B cell (primary cell): ENCODE data around the gene CFAP44. TPM values are rescaled to one million over a fixed set of nuclear protein-coding genes. Genes with fewer than 3 reads are reported as not detected.

Source experiments
- ATAC-seq: fragments of 200-7000 bp; cut with Tn5 transposase; one replicate; pipeline ENCODE4 v1.10.0; 2021; ENCODE audit warnings: low read depth, mild to moderate bottlenecking, moderate number of reproducible peaks, moderate library complexity
- CTCF ChIA-PET: fragments of 350-600 bp; sonication (Branson Sonifier 250); formaldehyde crosslinking; loops from one replicate; lab custom pipeline; 2021; ENCODE audit warnings: antibody characterized with exemption, inconsistent platforms; lab: Charles Lee
- POLR2A ChIA-PET: fragments of 350-600 bp; sonication (Branson Sonifier 250); formaldehyde crosslinking; loops from one replicate; lab custom pipeline; 2021; ENCODE audit warnings: antibody characterized with exemption; lab: Charles Lee
- DNase-seq: peaks from one replicate; pipeline ENCODE4 v3.0.0; 2013
- H2AFZ ChIP-seq: 2 replicates; pipeline ENCODE4 v1.6.1; 2012; ENCODE audit warnings: mild to moderate bottlenecking, low read depth, low read length; ENCODE audit not compliant: insufficient read depth, poor library complexity, severe bottlenecking
- H3K27ac ChIP-seq, 2 donors: 1 replicate in 1 of 2; 2 replicates in 1 of 2; pipeline ENCODE4 v1.5.1; 2012 to 2013; ENCODE audit warnings: low read length in 2 of 2, mild to moderate bottlenecking in 2 of 2, moderate library complexity in 1 of 2
- H3K27me3 ChIP-seq, 4 experiments: fragments of 200-600 bp in 1 of 4; sonication (generic) in 1 of 4; replicated peaks in 1 of 4; 1 replicate in 2 of 4; 2 replicates in 2 of 4; pipeline versions ENCODE4 v1.6.1 to v1.7.0; 2013 to 2016; ENCODE audit warnings: low read length in 3 of 4, mild to moderate bottlenecking in 2 of 4, mixed read lengths in 1 of 4, moderate library complexity in 1 of 4; ENCODE audit not compliant: insufficient read depth in 4 of 4, control insufficient read depth in 3 of 4; ENCODE audit errors: control extremely low read depth in 1 of 4
- H3K36me3 ChIP-seq, 2 experiments: replicated peaks in 1 of 2; 1 replicate in 1 of 2; 2 replicates in 1 of 2; pipeline versions ENCODE4 v1.6.1 to v1.7.1; 2013; ENCODE audit warnings: low read length in 1 of 2; ENCODE audit not compliant: insufficient read depth in 2 of 2, control insufficient read depth in 1 of 2; ENCODE audit errors: control extremely low read depth in 1 of 2, extremely low read depth in 1 of 2
- H3K4me1 ChIP-seq, 2 donors: fragments of 200-600 bp in 1 of 2; sonication (generic) in 1 of 2; 1 replicate in 1 of 2; 2 replicates in 1 of 2; pipeline versions ENCODE4 v1.5.1 to v1.6.1; 2013 to 2017; ENCODE audit warnings: low read length in 2 of 2; ENCODE audit not compliant: control insufficient read depth in 2 of 2, insufficient read depth in 2 of 2
- H3K4me2 ChIP-seq: replicated peaks from 2 replicates; pipeline ENCODE3; 2012; ENCODE audit warnings: mild to moderate bottlenecking, low read depth, low read length; ENCODE audit not compliant: poor library complexity, severe bottlenecking
- H3K4me3 ChIP-seq, 5 experiments: fragments of 200-600 bp in 1 of 5; sonication (generic) in 1 of 5; 1 replicate in 3 of 5; 2 replicates in 2 of 5; pipeline versions ENCODE4 v1.5.1 to v1.7.0; 2011 to 2016; ENCODE audit warnings: low read length in 4 of 5, mild to moderate bottlenecking in 4 of 5, low read depth in 2 of 5, control low read depth in 1 of 5, moderate library complexity in 1 of 5; ENCODE audit not compliant: insufficient read depth in 1 of 5; ENCODE audit errors: control extremely low read depth in 1 of 5, extremely low read depth in 1 of 5
- H3K79me2 ChIP-seq: fragments of 200-600 bp; sonication (generic); one replicate; pipeline ENCODE4 v1.6.0; 2016; ENCODE audit warnings: low read length; ENCODE audit not compliant: control insufficient read depth, insufficient read depth
- H3K9ac ChIP-seq: fragments of 200-600 bp; sonication (generic); 2 replicates; pipeline ENCODE4 v1.6.1; 2017; ENCODE audit warnings: mild to moderate bottlenecking, low read length, moderate library complexity
- H3K9me3 ChIP-seq, 3 donors: one replicate each; pipeline versions ENCODE4 v1.6.1 to v1.7.1; 2013; ENCODE audit warnings: low read length in 2 of 3; ENCODE audit not compliant: control insufficient read depth in 2 of 3, insufficient read depth in 1 of 3; ENCODE audit errors: control extremely low read depth in 1 of 3
- H4K20me1 ChIP-seq: 2 replicates; pipeline ENCODE4 v1.6.0; 2012; ENCODE audit warnings: mild to moderate bottlenecking, low read length; ENCODE audit not compliant: insufficient read depth, control insufficient read depth, poor library complexity, severe bottlenecking
- H3K27ac Mint-ChIP-seq: one replicate; pipeline ENCODE4 v1.8.0; 2021; ENCODE audit warnings: mixed read lengths
- H3K27me3 Mint-ChIP-seq: one replicate; pipeline ENCODE4 v1.8.0; 2021; ENCODE audit warnings: mixed read lengths
- H3K4me1 Mint-ChIP-seq: one replicate; pipeline ENCODE4 v1.8.0; 2021; ENCODE audit warnings: mixed read lengths
- H3K4me3 Mint-ChIP-seq: one replicate; pipeline ENCODE4 v1.8.0; 2021; ENCODE audit warnings: mixed read lengths
- H3K9me3 Mint-ChIP-seq: one replicate; pipeline ENCODE4 v1.8.0; 2022; ENCODE audit warnings: mixed read lengths; ENCODE audit not compliant: insufficient read depth
- EZH2 ChIP-seq: IDR thresholded peaks from 2 replicates; pipeline ENCODE4 v1.6.1; 2012; ENCODE audit warnings: borderline replicate concordance, low read depth, mild to moderate bottlenecking, moderate library complexity, low read length; ENCODE audit not compliant: insufficient read depth, poor library complexity, severe bottlenecking
- WGBS: methylation state at CpG from one replicate; pipeline ENCODE4 v1.1.5; 2013; ENCODE audit warnings: missing lambda C conversion rate; ENCODE audit not compliant: insufficient coverage; 5-methylcytosine and 5-hydroxymethylcytosine counted together
- intact Hi-C: fragments of 100-400 bp; cut with micrococcal nuclease; formaldehyde crosslinking; loops from one replicate; pipeline ENCODE4 v1.10.0; 2022
- polyA plus RNA-seq: library from polyadenylated mRNA; depleted of rRNA; stranded (reverse); fragments of >200 nt; gene quantifications from 2 replicates; pipeline ENCODE4 v1.2.3, GENCODE V29; 2012
- total RNA-seq, 2 donors: library from RNA; stranded (reverse); fragments of 120-200 nt in 1 of 2; gene quantifications; 1 replicate in 1 of 2; 2 replicates in 1 of 2; pipeline versions ENCODE4 v1.2.3 to v1.2.4, GENCODE V29; 2013 to 2022
- TF ChIP-seq, protein P1 (sequence below): fragments of 200-600 bp; IDR thresholded peaks from one replicate; pipeline ENCODE4 v1.8.0; 2022; ENCODE audit warnings: antibody characterized with exemption, mild to moderate bottlenecking

CFAP44 gene
- total and polyA plus RNA-seq, 2 donors (not counting 1 experiment from before 2014, with no cell fraction given): 6.6 to 33.8 TPM

DNA sequence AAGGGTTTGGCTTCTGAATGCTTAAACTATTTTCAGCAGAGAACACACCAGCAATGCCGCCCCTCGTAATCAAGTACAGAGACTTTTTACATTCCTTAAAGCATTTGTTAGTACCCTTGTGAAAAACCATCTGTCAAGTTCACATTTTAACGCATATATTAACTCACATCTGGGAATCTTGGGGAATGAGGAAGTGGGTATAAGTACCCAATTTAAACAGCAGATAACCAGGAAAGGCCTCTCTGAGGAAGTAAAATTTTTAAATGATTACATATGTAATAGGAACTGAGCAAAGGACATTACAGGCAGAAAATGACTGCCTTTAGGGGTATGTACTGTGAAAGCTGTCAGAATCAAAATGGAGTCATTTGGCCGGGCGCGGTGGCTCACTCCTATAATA lies 12.8 kb upstream of the CFAP44 start:
- Histone ChIP-seq H3K4me2 (no peak overlapping the region), H3K9ac (no peak overlapping the region), H3K4me1 (no peaks in the 10 kb centered on the region), H3K9me3 (no peaks in the 10 kb centered on the region), H3K36me3 (peaks cover 0 to 13% of the 10 kb centered on the region in 2 experiments), H3K4me3 (no peak overlapping the region), H3K79me2 (no peaks in the 10 kb centered on the region), H3K27me3 (no peaks in the 10 kb centered on the region), H2AFZ (no peak overlapping the region), H4K20me1 (no peaks in the 10 kb centered on the region), H3K27ac (no peak overlapping the region)
- intact Hi-C loops: no loop called here
- CTCF ChIA-PET: no interaction called here
- H3K4me3 Mint-ChIP-seq: no peak overlapping the region
- no peak for TF ChIP-seq EZH2
- TF ChIP-seq, protein P1, sequence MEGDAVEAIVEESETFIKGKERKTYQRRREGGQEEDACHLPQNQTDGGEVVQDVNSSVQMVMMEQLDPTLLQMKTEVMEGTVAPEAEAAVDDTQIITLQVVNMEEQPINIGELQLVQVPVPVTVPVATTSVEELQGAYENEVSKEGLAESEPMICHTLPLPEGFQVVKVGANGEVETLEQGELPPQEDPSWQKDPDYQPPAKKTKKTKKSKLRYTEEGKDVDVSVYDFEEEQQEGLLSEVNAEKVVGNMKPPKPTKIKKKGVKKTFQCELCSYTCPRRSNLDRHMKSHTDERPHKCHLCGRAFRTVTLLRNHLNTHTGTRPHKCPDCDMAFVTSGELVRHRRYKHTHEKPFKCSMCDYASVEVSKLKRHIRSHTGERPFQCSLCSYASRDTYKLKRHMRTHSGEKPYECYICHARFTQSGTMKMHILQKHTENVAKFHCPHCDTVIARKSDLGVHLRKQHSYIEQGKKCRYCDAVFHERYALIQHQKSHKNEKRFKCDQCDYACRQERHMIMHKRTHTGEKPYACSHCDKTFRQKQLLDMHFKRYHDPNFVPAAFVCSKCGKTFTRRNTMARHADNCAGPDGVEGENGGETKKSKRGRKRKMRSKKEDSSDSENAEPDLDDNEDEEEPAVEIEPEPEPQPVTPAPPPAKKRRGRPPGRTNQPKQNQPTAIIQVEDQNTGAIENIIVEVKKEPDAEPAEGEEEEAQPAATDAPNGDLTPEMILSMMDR: no peak
- no peak for ATAC-seq
- H3K27me3 Mint-ChIP-seq: no peaks in the 10 kb centered on the region
- POLR2A ChIA-PET: no interaction called here
- no peak for DNase-seq
- WGBS: 100% methylated on average over 2 of the region's 6 CpGs
- H3K9me3 Mint-ChIP-seq: no peaks in the 10 kb centered on the region
- no peak overlapping the region for H3K27ac Mint-ChIP-seq
- no peaks in the 10 kb centered on the region for H3K4me1 Mint-ChIP-seq

DNA sequence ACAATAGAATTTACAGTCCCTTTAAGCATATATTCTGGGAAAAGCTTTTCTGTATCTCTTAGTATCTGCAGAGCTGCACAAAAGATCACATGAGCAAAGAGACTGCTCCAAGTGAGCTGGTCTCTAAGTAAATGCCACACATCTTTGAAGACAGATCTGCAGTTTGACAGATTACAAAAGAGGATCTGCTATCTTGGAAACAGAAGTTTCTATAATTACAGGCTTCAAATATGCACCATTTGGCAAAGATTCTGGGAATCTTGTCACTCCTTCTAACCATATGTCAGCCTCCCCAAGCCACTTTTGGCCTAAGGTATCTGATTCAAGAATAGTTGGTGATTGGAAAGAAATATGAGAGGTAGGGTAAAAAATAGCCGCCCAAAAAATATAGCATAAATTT lies 9.6 kb upstream of the CFAP44 start:
- CTCF ChIA-PET: no interaction called here
- H3K4me1 Mint-ChIP-seq: no peaks in the 10 kb centered on the region
- no peak overlapping the region for H3K4me3 ChIP-seq

More for the DNA sequence above, 9.6 kb upstream of the CFAP44 start:
- no peaks in the 10 kb centered on the region for H3K4me1 ChIP-seq
- Mint-ChIP-seq H3K27ac (no peak overlapping the region), H3K4me3 (no peak overlapping the region), H3K27me3 (no peaks in the 10 kb centered on the region), H3K9me3 (no peaks in the 10 kb centered on the region)
- peaks cover 4 to 5% of the 10 kb centered on the region in 2 experiments for H3K36me3 ChIP-seq
- WGBS: no CpG with 5 or more reads among the region's 1 CpG
- DNase-seq (no peak), ATAC-seq (no peak)
- H2AFZ ChIP-seq: no peak overlapping the region
- intact Hi-C loops: no loop called here
- H3K27me3 ChIP-seq: no peaks in the 10 kb centered on the region
- H4K20me1 ChIP-seq: no peaks in the 10 kb centered on the region
- H3K9me3 ChIP-seq: no peaks in the 10 kb centered on the region
- POLR2A ChIA-PET: no interaction called here
- no peak overlapping the region for H3K9ac ChIP-seq
- no peak overlapping the region for H3K27ac ChIP-seq
- H3K4me2 ChIP-seq: no peak overlapping the region
- H3K79me2 ChIP-seq: no peaks in the 10 kb centered on the region
- TF ChIP-seq, protein P1: no peak
- TF ChIP-seq EZH2: no peak
